ENCODE results near the gene FHAD1. TPM values are rescaled to one million over a fixed set of nuclear protein-coding genes. Genes with fewer than 3 reads are reported as not detected.

FHAD1 gene
- total RNA-seq, 3 donors from 2014 or later (not counting 1 experiment from before 2014, with no cell fraction given): 0.72 to 1.9 (median 1.7) TPM

DNA sequence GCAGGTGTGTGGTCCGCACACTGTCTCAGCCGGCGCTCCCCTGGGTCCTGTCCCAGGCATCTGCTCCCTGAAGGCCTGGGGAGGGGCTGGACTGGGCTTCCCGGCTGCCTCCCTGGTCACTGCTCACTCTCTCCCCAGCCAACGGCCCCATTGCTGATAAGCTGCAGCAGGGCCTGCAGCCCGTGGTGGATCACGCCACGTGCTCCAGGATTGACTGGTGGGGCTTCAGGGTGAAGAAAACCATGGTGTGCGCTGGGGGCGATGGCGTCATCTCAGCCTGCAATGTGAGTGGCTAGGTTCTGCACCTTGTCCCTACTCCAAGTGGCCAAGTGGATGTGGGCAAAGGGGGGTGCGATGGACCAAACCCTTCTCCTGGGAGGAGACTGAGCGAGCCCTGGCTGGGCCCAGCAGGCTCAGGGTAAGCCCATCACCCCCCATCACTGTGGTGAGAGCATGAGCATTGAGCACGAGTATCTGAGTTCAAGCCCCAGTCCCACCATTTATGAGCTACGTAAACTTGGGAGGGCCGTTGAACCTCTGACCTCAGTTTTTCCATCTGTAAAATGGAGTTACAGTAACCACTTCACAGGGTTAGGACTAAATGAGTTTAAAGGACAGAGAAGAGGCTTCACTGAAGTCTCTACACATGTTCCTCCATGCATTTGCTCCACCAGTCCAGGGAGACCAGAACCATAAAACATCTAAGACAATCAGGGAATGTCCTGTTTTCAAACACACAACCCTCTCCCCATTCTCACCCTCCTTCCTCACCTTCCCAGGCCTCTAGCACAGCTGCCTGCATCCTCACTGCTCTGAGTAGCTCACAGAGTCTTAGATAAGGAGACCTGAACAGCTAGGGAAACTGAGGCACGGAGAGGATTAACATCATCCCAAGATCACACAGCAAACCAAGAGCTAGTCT is 197.7 kb downstream of the FHAD1 start:
- H3K36me3 Mint-ChIP-seq: no peaks in the 10 kb centered on the region
- Histone ChIP-seq H3K27ac (ENCODE audit: low read length) (no peak overlapping the region), H3K4me1 (ENCODE audit: control insufficient read depth, insufficient read depth, low read length) (peaks cover 15% of the 10 kb centered on the region), H3K27me3 (ENCODE audit: control insufficient read depth, insufficient read depth, low read length) (peaks cover 10% of the 10 kb centered on the region), H3K9me3 (ENCODE audit: control insufficient read depth, insufficient read depth, low read length) (no peaks in the 10 kb centered on the region), H3K4me3 (ENCODE audit: low read length) (no peak overlapping the region), H3K36me3 (ENCODE audit: control insufficient read depth, insufficient read depth, low read length) (no peaks in the 10 kb centered on the region)
- DNase-seq (no peak), ATAC-seq (peak in 1 of 3 donors; percentile 8)
- H3K4me1 Mint-ChIP-seq: peaks cover 13 to 14% of the 10 kb centered on the region in 2 donors
- 84% methylated on average over 17 of the region's 17 CpGs for WGBS (ENCODE audit: insufficient coverage)
- no peak overlapping the region for H3K27ac Mint-ChIP-seq
- TF ChIP-seq, protein P1, sequence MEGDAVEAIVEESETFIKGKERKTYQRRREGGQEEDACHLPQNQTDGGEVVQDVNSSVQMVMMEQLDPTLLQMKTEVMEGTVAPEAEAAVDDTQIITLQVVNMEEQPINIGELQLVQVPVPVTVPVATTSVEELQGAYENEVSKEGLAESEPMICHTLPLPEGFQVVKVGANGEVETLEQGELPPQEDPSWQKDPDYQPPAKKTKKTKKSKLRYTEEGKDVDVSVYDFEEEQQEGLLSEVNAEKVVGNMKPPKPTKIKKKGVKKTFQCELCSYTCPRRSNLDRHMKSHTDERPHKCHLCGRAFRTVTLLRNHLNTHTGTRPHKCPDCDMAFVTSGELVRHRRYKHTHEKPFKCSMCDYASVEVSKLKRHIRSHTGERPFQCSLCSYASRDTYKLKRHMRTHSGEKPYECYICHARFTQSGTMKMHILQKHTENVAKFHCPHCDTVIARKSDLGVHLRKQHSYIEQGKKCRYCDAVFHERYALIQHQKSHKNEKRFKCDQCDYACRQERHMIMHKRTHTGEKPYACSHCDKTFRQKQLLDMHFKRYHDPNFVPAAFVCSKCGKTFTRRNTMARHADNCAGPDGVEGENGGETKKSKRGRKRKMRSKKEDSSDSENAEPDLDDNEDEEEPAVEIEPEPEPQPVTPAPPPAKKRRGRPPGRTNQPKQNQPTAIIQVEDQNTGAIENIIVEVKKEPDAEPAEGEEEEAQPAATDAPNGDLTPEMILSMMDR (IDR thresholded peaks at IDR 0.05): no peak
- H3K4me3 Mint-ChIP-seq: peak overlapping the region; percentile 21
- H3K27me3 Mint-ChIP-seq (ENCODE audit: low read depth in 2 of 2): peaks cover 15 to 35% of the 10 kb centered on the region in 2 donors
- intact Hi-C loops (cut with micrococcal nuclease): no loop called here
- H3K9me3 Mint-ChIP-seq: no peaks in the 10 kb centered on the region

DNA sequence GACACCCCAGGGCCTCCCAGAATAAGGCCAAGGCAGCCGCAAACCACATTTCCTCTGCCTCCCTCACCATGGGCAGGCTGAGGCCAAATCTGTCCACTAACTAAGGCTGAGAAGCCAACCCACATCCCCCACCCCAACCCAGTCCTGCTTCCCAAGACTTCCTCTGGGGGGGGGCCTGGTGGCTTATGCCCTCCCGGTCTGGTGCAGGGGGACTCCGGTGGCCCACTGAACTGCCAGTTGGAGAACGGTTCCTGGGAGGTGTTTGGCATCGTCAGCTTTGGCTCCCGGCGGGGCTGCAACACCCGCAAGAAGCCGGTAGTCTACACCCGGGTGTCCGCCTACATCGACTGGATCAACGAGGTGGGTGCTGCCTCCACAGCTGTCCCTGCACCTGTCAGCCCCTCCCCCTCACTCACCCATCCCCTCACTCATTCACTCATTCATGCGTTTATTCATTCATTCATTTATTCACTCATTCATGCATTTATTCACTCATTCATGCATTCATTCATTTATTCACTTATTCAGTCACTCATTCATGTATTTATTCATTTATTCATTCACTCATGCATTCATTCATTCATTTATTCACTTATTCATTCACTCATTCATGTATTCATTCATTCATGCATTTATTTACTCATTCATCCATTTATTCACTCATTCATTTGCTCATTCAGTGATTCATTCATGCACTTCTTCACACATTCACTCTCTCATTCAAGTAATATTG is 198.5 kb downstream of the FHAD1 start:
- intact Hi-C loops (cut with micrococcal nuclease): no loop called here
- Histone ChIP-seq H3K36me3 (ENCODE audit: control insufficient read depth, insufficient read depth, low read length) (no peaks in the 10 kb centered on the region), H3K9me3 (ENCODE audit: control insufficient read depth, insufficient read depth, low read length) (no peaks in the 10 kb centered on the region), H3K27me3 (ENCODE audit: control insufficient read depth, insufficient read depth, low read length) (peaks cover 10% of the 10 kb centered on the region), H3K27ac (ENCODE audit: low read length) (no peak overlapping the region), H3K4me1 (ENCODE audit: control insufficient read depth, insufficient read depth, low read length) (peaks cover 15% of the 10 kb centered on the region), H3K4me3 (ENCODE audit: low read length) (no peak overlapping the region)
- Mint-ChIP-seq H3K27me3 (ENCODE audit: low read depth in 2 of 2) (peaks cover 16 to 35% of the 10 kb centered on the region in 2 donors), H3K4me3 (no peak overlapping the region), H3K9me3 (no peaks in the 10 kb centered on the region), H3K36me3 (no peaks in the 10 kb centered on the region), H3K27ac (no peak overlapping the region), H3K4me1 (peaks cover 13 to 14% of the 10 kb centered on the region in 2 donors)
- TF ChIP-seq, protein P1 (IDR thresholded peaks at IDR 0.05): no peak
- ATAC-seq (peak in 2 of 3 donors; percentile 34 to 60), DNase-seq (no peak)
- WGBS (ENCODE audit: insufficient coverage): 41% methylated on average over 14 of the region's 14 CpGs

DNA sequence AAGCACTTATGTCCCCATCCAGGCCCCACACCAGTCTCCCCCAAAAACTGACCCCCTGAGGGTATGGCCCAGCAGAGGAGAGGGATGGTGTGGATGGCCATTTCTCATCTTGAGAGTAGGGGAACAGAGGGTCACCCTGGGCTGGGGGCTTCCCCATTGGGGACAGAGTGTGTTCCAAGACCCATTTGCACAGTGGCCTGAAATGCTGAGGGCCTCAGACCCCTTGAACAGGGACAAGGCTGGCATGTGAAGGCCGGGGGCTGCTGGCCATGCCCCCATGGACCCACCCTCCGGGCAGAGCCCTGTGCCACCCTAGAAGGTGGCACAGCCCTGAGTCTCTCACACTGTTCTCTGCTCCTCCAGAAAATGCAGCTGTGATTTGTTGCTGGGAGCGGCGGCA is 199.2 kb downstream of the FHAD1 start:
- H3K27ac ChIP-seq (ENCODE audit: low read length): no peak overlapping the region
- Mint-ChIP-seq H3K4me1 (peaks cover 13 to 14% of the 10 kb centered on the region in 2 donors), H3K36me3 (no peaks in the 10 kb centered on the region), H3K4me3 (peak overlapping the region; percentile 4), H3K27me3 (ENCODE audit: low read depth in 2 of 2) (peaks cover 13 to 35% of the 10 kb centered on the region in 2 donors), H3K27ac (no peak overlapping the region), H3K9me3 (no peaks in the 10 kb centered on the region)
- TF ChIP-seq, protein P1 (IDR thresholded peaks at IDR 0.05): no peak
- H3K36me3 ChIP-seq (ENCODE audit: control insufficient read depth, insufficient read depth, low read length): no peaks in the 10 kb centered on the region
- H3K4me1 ChIP-seq (ENCODE audit: control insufficient read depth, insufficient read depth, low read length): peaks cover 15% of the 10 kb centered on the region
- no peak overlapping the region for H3K4me3 ChIP-seq (ENCODE audit: low read length)
- H3K27me3 ChIP-seq (ENCODE audit: control insufficient read depth, insufficient read depth, low read length): peaks cover 10% of the 10 kb centered on the region
- DNase-seq: no peak
- H3K9me3 ChIP-seq (ENCODE audit: control insufficient read depth, insufficient read depth, low read length): no peaks in the 10 kb centered on the region
- WGBS (ENCODE audit: insufficient coverage): 79% methylated on average over 4 of the region's 4 CpGs
- ATAC-seq: no peak
- intact Hi-C loops (cut with micrococcal nuclease): no loop called here

Other genes with a start within 250 kb of the FHAD1 start
- gene TMEM51, start 93.5 kb upstream of the FHAD1 start, total RNA-seq: not detected
- 100 to 1,000 TPM; 804 to 952 (median 855) TPM for gene EFHD2, start 162.7 kb downstream of the FHAD1 start, total RNA-seq
- gene CTRC, start 191.2 kb downstream of the FHAD1 start, total RNA-seq: 1 to 10 TPM; 5.5 to 9.7 (median 6.4) TPM
- not detected for gene CELA2A, start 209.5 kb downstream of the FHAD1 start, total RNA-seq
- gene CELA2B, start 228.9 kb downstream of the FHAD1 start, total RNA-seq: not detected